Measurements from ENCODE around the gene MLYCD.

MLYCD gene

GRCh38 chr16:83972256-83973008 is 73.5 kb downstream of the MLYCD start:
- DNase-seq = no peak

GRCh38 chr16:83973077-83973476 is 74.2 kb downstream of the MLYCD start:
- no peak for DNase-seq

GRCh38 chr16:83973581-83974385 is 74.9 kb downstream of the MLYCD start:
- no peak for DNase-seq

GRCh38 chr16:83974475-83974874 is 75.6 kb downstream of the MLYCD start:
- no peak for DNase-seq

DNA sequence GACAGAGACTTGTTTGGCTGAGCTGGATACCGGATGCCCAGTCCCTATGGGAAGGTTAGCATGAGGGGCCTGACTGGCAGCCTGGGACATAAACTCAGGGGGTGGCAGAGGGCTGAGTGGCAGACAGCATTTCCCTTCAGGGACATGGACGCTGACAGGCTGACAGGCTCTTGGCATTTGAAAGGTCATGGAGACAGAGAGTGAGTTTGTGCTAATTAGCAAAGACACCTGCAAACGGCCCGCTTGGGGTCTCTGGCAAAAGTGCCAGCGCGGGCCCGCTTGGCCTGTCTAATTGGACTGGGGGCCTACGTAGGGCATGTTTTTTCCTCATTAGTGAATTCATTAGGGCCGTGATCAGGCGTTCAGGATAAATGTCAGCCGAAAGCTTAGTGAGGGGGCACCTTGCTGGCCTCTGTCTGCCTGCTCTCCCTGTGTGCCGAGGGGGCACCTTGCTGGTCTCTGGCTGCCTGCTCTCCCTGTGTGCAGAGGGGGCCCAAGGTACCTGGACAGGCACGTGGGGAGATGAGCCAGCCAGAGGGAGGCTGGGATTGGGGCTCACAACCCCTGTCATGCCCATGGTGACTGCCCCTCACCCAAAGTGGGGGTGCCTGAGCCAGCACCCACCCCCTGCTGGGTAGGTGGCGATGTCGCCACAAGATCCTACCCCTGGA is 76.8 kb downstream of the MLYCD start:
- DNase-seq = no peak
